ENCODE results near the gene RNF7.
"Not testable (repeated sequence)": the region's sequence is repeated elsewhere in the genome, so short reads cannot be mapped to it uniquely, and the experiment has no call there.

Gene RNF7

DNA sequence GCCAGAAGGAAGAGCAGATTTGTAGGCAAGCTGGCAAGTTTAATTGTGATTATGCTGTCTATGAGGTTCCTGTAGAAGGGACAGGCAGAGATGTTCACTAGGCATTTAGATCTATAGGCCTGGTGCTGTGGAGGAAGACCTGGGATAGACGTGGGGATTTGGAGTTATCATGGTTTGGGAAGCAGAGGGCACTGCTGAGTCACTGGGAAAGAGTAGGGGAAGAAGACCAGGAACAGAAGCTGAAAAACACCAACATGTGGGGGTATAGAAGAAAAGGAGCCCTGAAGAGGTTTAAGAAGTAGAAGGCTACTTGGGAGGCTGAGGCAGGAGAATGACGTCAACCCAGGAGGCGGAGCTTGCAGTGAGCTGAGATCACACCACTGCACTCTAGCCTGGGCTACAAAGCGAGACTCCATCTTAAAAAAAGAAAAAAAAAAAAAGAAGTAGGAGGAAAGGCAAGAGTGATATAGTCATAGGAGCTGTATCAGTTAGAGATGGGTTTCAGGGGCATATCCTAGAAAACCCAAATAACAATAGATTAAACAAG lies 44.4 kb downstream of the RNF7 start:
- no peak for DNase-seq (ENCODE audit: low spot score)

DNA sequence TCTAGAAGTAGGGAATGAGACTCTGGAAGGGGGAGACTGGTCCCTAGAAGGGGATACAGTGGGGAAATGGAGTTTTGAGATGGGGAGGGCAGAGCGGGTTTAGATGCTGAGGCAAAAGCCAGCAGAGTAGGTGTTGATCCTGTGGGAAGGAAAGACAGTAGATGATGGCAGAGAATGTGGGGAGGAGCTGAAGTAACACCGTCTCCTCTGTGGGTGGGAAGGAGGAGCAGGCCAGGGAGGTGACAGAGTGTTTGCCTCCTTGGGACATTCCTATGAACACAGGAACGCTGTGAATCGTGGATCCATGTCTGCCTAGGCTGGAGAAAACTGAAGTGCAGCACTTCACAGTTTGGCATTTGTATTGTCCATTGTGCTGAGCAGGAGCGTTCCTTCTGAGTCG lies 45.5 kb downstream of the RNF7 start:
- no peak for DNase-seq (ENCODE audit: low spot score)

DNA sequence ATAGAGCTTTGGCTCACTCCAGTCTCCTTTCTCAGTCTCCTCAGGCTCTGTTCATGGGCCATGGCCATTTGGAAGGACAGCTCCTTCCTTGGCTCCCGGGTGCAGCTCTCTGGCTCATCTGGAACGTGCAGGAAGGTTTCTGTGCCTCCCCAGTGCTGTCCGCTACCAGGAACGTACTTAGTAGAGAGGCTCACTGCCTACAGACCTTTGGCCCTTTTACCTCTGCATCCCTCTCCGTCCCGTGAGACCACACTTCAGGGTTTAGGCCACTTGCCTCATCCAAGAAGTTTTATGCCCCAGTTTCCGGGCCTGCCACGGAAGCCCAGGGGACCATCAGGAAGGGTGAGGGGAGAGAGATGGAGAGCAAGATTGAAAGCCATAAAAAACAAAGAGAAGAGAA lies 46.0 kb downstream of the RNF7 start:
- DNase-seq (ENCODE audit: low spot score): no peak

DNA sequence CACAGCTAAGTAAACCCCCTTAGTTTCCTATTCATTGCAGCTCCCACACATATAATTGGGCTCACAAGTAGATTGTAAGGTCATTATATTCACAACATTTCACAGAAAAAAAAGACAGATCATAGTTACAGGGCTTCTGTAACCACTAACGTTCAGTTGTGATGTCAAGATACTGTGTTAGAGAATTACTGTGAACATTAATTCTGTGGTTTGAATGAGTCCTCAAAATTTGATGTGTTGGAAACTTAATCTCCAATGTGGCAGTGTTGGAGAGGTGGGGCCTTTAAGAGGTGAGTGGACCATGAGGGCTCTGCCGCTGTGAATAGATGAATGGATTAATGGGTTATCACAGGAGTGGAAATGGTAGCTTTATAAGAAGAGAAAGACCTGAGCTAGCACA lies 46.4 kb downstream of the RNF7 start:
- no peak for DNase-seq (ENCODE audit: low spot score)

DNA sequence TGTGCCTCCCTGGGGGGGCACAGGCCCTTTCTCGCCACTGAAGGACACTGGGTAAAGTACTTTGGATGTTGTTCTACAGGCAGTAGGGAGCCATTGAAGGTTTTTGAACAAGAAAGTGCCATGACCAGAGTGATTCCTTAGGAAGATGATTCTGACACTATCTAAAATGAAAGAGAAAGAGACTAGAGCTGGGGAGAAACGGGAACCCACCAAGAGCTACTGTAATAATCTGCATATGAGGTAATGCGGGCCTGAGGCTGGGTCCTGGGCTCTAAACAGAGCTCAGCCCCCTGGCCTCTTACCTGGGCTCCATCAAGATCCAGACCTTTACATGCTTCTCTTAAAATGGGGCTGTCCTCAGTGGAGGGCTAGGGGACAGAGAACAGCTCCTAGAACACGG lies 50.1 kb downstream of the RNF7 start:
- no peak for DNase-seq (ENCODE audit: low spot score)

DNA sequence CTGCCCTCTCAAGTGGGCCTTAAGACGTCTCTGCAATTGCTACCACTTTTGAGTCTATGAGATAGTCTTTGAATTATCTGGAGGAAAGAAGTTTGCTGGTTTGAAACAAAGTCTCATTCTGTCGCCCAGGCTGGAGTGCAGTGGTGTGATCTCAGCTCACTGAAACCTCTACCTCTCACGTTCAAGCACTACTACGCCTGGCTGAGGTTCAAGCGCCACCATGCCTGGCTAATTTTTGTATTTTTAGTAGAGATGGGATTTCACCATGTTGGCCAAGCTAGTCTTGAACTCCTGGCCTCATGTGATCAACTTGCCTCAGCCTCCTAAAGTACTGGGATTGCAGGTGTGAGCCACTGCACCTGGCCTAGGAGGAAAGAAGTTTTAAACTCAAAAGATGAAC lies 50.7 kb downstream of the RNF7 start:
- not testable (repeated sequence) for DNase-seq (ENCODE audit: low spot score)

DNA sequence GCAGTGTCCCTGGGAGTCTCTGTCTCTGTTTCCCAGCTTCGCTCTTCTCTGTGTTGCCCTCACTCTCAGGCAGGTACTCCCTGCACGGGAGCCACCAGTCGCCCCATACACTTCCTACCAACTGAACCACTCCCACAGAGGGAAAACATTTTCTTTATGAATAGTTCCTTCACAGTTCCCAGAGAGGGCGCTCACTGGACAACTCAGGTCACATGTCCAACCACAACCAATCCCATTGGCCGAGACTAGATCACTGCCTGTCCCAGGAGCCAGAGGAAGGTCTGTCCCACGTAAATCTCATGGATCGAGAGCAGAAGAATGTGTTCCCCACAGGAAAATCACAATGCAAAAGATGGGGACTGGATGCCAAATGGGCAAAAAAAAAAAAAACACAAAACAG lies 51.2 kb downstream of the RNF7 start:
- no peak for DNase-seq (ENCODE audit: low spot score)

DNA sequence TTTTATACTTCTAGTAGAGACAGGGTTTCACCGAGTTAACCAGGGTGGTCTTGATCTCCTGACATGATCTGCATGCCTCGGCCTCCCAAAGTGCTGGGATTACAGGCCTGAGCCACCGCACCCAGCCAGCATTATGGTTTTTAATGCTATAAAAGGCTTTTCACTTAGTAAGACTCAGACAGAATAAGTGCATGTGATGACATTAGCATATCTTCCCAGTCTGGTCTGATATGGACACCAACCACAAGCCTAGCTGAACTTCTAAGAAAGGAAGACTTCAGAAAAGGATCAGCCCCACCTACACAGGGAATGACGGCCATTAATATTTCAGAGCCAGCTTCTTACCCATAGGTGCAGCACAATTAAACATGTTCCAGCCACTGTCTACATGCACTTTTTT lies 52.1 kb downstream of the RNF7 start:
- DNase-seq (ENCODE audit: low spot score): no peak

DNA sequence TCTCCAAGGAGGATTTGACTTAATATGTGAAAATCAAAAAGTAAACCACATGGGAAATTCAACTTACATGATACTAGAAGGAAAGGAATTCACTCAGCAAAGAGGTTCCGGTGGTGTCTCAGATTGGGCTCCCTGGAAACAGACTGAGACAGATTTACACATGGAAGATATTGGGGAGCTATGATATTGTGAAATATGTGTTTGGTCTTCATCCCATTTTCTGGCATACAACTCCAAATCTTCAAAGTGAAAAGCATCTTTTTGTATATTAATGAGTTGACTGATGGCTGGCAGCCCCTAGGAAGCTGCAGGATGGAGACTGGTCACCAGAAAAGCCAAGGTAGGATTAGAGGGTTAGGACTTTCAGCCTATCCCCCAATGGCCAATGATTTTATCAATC lies 54.4 kb downstream of the RNF7 start:
- DNase-seq (ENCODE audit: low spot score): no peak

DNA sequence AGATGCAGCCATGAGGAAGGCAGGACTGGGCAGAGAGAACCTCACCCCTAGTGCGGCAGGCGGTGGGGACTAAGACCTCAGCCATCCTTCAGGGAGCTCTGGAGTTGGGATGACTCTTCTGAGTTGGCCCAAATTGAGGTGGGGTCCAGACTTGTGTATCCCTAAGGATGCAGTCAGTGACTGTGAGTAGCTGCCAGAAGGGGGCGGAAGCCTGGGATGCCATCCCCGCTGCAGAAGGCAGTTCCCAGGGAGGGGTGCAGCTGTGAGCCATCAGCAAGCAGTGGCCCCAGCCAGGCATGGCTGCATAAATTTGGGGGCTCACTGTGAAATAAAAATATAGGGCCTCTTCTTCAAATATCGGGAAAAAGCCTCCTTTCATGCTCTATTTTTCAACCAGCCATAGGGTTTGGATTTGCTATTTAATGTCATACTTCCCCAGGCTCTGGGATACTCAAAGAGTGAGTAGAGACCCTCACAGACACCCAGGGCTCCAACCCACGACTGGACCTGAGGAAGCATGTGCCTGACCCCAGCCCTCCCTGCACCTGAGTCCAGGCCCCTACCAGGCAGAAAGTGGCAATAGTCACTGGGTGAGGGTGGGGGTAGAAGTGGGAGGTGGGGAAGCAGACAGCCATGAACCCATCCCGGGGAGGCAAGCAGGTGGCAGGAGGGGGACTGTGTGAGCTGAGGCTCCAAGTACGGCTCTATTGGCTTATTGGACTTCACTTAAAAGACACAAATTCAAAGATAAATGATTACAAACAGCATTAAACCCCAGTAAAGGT lies 55.6 kb downstream of the RNF7 start:
- DNase-seq (ENCODE audit: low spot score): no peak

DNA sequence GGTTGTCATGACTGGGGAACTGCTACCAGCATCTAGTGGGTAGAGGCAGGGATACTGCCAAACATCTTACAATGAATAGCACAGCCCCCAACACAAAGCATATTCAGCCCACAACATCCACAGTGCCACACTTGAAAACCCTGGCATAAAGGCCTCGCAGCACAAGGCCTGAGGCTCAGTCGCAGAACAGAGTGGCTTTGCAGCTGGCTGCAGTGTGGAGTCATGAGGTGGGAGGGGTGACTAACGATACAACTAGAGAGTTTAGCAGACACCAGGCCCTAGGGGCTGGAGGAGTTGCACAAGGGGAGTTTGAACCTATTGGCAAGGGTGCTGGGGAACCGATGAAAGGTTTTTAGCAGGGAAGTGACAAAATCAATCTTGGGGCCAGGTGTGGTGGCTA lies 57.2 kb downstream of the RNF7 start:
- no peak for DNase-seq (ENCODE audit: low spot score)

DNA sequence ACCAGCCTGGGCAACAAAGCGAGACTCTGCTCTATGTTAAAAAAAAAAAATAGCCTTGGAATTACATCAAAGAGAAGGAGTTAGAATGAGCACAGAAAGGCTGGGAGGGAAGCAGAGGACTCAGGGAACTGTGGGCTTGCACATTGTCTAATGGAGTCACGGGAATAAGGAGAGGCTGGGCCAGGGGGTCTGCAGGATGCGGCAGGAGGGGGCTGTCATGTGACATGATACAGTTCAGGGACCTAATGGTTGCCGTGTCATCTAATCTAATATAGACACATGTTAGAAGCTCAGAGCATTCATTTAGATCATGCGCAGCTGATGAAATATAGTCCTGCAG lies 57.6 kb downstream of the RNF7 start:
- DNase-seq (ENCODE audit: low spot score): no peak

DNA sequence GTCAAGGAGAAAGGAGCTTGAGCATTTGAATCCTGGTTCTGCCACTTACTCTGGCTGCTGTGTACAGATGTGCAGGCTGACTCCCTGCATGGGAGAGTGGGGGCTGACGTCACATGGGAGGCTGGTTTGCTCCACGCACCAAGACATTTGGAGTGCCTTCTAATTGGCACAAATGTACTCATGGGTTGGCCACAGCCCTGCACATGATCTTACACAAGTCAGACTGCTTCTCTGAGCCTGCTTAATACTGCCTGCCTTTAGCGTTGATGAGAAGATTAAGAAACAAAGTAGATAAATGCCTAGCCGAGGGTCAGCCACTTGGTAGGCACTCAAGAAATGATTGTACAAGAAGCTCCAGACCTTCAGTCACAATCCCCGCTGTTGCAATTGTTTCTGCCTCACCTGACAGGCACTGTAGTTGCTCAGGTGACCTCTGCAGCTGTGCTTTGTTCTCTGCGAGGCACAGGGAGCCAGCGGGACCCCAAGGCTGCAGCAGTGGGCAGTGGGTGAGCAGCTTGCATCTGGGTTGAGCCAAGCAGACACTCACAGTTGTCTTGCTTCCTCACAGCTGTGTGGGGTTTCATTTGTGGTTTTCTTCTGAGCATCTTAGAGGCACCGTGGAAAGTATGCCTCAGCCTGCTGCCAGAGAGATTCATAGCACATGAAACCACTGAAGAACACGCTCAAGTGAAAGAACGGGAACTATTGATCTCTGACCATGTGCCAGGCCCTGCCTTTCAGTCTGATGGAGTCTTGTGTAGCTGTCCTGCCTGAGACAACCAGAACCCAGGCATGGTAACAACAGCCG lies 58.2 kb downstream of the RNF7 start:
- DNase-seq (ENCODE audit: low spot score): peak; percentile 64
